Uterus (tissue), 4 donors: ENCODE data around the gene MICAL3. TPM values are rescaled to one million over a fixed set of nuclear protein-coding genes. Genes with fewer than 3 reads are reported as not detected.
A peak's percentile ranks its signal among the peaks of the same experiment; 100 is the strongest.

Experiments used
- DNase-seq, 2 donors: peaks; one replicate each; pipeline ENCODE4 v3.0.0-alpha.2; 2019 to 2020
- H3K27ac ChIP-seq, 2 donors: fragments of 200-600 bp; sonication (generic); 1 replicate in 1 of 2; 2 replicates in 1 of 2; pipeline ENCODE4 v1.5.1; 2016 to 2018
- H3K27me3 ChIP-seq, 2 donors: fragments of 200-600 bp; sonication (generic); one replicate each; pipeline ENCODE4 v1.5.1; 2018 to 2019; ENCODE audit warnings: control low read depth in 1 of 2
- H3K36me3 ChIP-seq, 2 donors: fragments of 200-600 bp; sonication (generic); one replicate each; pipeline ENCODE4 v1.5.1; 2019; ENCODE audit warnings: control low read depth in 1 of 2
- H3K4me1 ChIP-seq, 2 donors: fragments of 200-600 bp; sonication (generic); one replicate each; pipeline ENCODE4 v1.5.1; 2018 to 2019; ENCODE audit warnings: control low read depth in 1 of 2
- H3K4me3 ChIP-seq, 2 donors: fragments of 200-600 bp; sonication (generic); 1 replicate in 1 of 2; 2 replicates in 1 of 2; pipeline ENCODE4 v1.5.1; 2018 to 2019; ENCODE audit warnings: mild to moderate bottlenecking in 1 of 2
- H3K9me3 ChIP-seq, 2 donors: fragments of 200-600 bp; sonication (generic); one replicate each; pipeline ENCODE4 v1.5.1; 2019; ENCODE audit warnings: control low read depth in 1 of 2
- CTCF ChIP-seq, 4 experiments: fragments of 200-600 bp in 2 of 4; fragments of 450-650 bp in 2 of 4; sonication (generic) in 2 of 4; IDR thresholded peaks; one replicate each; pipeline ENCODE4 v1.5.1; 2016 to 2019; ENCODE audit warnings: antibody characterized with exemption in 4 of 4, mild to moderate bottlenecking in 2 of 4, moderate library complexity in 1 of 4
- POLR2A ChIP-seq, 2 donors: fragments of 450-650 bp; IDR thresholded peaks; one replicate each; pipeline ENCODE4 v1.6.1; 2016; ENCODE audit warnings: antibody characterized with exemption in 2 of 2, mild to moderate bottlenecking in 1 of 2, moderate library complexity in 1 of 2
- intact Hi-C: fragments of 100-400 bp; cut with DNase I; formaldehyde crosslinking; loops from one replicate; pipeline ENCODE4 v1.15.1; 2023; ENCODE audit warnings: low total_unique reads
- total RNA-seq, 4 donors: library from RNA; depleted of rRNA in 3 of 4; stranded (reverse); fragments of >200 nt in 3 of 4; gene quantifications; one replicate each; pipeline versions ENCODE4 v1.1.0 to v1.2.4, GENCODE V29; 2014 to 2023
- donor health status: DM: yes; HTN: yes; CAD: no.

Gene MICAL3
- total RNA-seq, 4 donors from 2014 or later: 13.5 to 167 (median 47.2) TPM

DNA sequence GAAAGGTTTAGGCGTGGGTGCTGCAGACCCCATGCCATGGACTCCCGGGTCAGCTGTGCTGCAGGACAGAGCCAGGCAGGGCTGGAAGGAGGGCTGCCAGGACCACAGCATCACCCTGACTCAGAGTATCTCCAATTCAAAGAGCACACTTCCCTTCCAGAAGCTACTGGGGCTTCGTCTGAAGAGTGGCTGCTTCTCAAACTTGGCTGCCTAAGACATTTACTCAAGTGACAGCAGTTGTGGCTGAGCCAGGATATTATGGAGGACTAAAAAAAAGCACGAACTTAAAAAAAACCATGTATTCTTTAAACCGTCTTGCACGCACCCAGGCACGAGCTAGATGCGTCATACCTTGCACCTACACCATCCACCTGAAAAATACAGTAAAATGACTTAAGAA lies 237.1 kb downstream of the MICAL3 start:
- intact Hi-C loops: no loop called here
- no peaks in the 10 kb centered on the region for H3K36me3 ChIP-seq
- H3K9me3 ChIP-seq: no peaks in the 10 kb centered on the region
- no peak overlapping the region for H3K4me3 ChIP-seq
- H3K27me3 ChIP-seq: no peaks in the 10 kb centered on the region
- peak overlapping the region; percentile 5 to 44 for H3K27ac ChIP-seq
- H3K4me1 ChIP-seq: no peaks in the 10 kb centered on the region
- no peak for DNase-seq
- TF ChIP-seq POLR2A (IDR thresholded peaks at IDR 0.05): no peak
- TF ChIP-seq CTCF (IDR thresholded peaks at IDR 0.05): no peak

GRCh38 chr22:17786435-17787161 lies 237.8 kb downstream of the MICAL3 start:
- peak; percentile 68 to 69 for DNase-seq
- no peaks in the 10 kb centered on the region for H3K9me3 ChIP-seq
- no peaks in the 10 kb centered on the region for H3K27me3 ChIP-seq
- H3K4me1 ChIP-seq: no peaks in the 10 kb centered on the region
- intact Hi-C loops: no loop called here
- no peak overlapping the region for H3K4me3 ChIP-seq
- TF ChIP-seq POLR2A (IDR thresholded peaks at IDR 0.05): no peak
- no peak for TF ChIP-seq CTCF (IDR thresholded peaks at IDR 0.05)
- peak overlapping the region; percentile 44 to 54 for H3K27ac ChIP-seq
- no peaks in the 10 kb centered on the region for H3K36me3 ChIP-seq

- no peak for DNase-seq
- Histone ChIP-seq H3K27ac (no peak overlapping the region), H3K27me3 (no peaks in the 10 kb centered on the region), H3K4me3 (no peak overlapping the region), H3K36me3 (no peaks in the 10 kb centered on the region), H3K9me3 (no peaks in the 10 kb centered on the region), H3K4me1 (no peaks in the 10 kb centered on the region)
- TF ChIP-seq CTCF (IDR thresholded peaks at IDR 0.05) (peak in 2 of 4 experiments; percentile 23 to 26), POLR2A (IDR thresholded peaks at IDR 0.05) (no peak)
- intact Hi-C loops: no loop called here
These were observed 238.9 kb downstream of the MICAL3 start for GRCh38 chr22:17785185-17786184.

GRCh38 chr22:17784776-17785175 lies 239.6 kb downstream of the MICAL3 start:
- no peak for TF ChIP-seq CTCF (IDR thresholded peaks at IDR 0.05)
- TF ChIP-seq POLR2A (IDR thresholded peaks at IDR 0.05): no peak
- Histone ChIP-seq H3K9me3 (no peaks in the 10 kb centered on the region), H3K27ac (no peak overlapping the region), H3K36me3 (no peaks in the 10 kb centered on the region), H3K4me1 (no peaks in the 10 kb centered on the region), H3K4me3 (no peak overlapping the region), H3K27me3 (no peaks in the 10 kb centered on the region)
- DNase-seq: no peak
- intact Hi-C loops: no loop called here
